Fibroblast of villous mesenchyme (primary cell): ENCODE data around the gene FAM32A. TPM values are rescaled to one million over a fixed set of nuclear protein-coding genes. Genes with fewer than 3 reads are reported as not detected.

Experiments
- DNase-seq: peaks from one replicate; pipeline ENCODE4 v3.0.0-alpha.2; 2010; ENCODE audit warnings: low read depth
- H3K4me3 ChIP-seq: 2 replicates; pipeline ENCODE4 v1.5.1; 2011; ENCODE audit warnings: low read depth, mild to moderate bottlenecking, low read length
- CTCF ChIP-seq: IDR thresholded peaks from 2 replicates; pipeline ENCODE4 v1.5.1; 2012; ENCODE audit warnings: low read depth, mild to moderate bottlenecking, low read length; ENCODE audit not compliant: insufficient read depth
- total RNA-seq: library from RNA; depleted of rRNA; stranded (reverse); fragments of >200 nt; gene quantifications from 2 replicates; pipeline ENCODE4 v1.2.3, GENCODE V29; 2012

The FAM32A gene
- total RNA-seq, 1 donor = 94.1 TPM

GRCh38 chr19:16206637-16207036 lies 21.4 kb downstream of the FAM32A start:
- H3K4me3 ChIP-seq = no peak overlapping the region
- no peak for DNase-seq
- TF ChIP-seq CTCF = no peak

- H3K4me3 ChIP-seq = no peak overlapping the region
- DNase-seq = no peak
- TF ChIP-seq CTCF = no peak
Measured at GRCh38 chr19:16207063-16207462, 21.9 kb downstream of the FAM32A start.

GRCh38 chr19:16207490-16208025 lies 22.3 kb downstream of the FAM32A start:
- H3K4me3 ChIP-seq = no peak overlapping the region
- DNase-seq = no peak
- TF ChIP-seq CTCF = no peak

GRCh38 chr19:16208064-16208759 lies 23.0 kb downstream of the FAM32A start:
- H3K4me3 ChIP-seq = no peak overlapping the region
- TF ChIP-seq CTCF = no peak
- no peak for DNase-seq

GRCh38 chr19:16208847-16209665 lies 23.8 kb downstream of the FAM32A start:
- TF ChIP-seq CTCF = no peak
- no peak for DNase-seq
- H3K4me3 ChIP-seq = no peak overlapping the region

- no peak overlapping the region for H3K4me3 ChIP-seq
- TF ChIP-seq CTCF = no peak
- no peak for DNase-seq
Measured at GRCh38 chr19:16210168-16210567, 25.0 kb downstream of the FAM32A start.
